Psoas muscle (tissue), 8 donors: Measurements from ENCODE around the gene DNPEP. TPM values are rescaled to one million over a fixed set of nuclear protein-coding genes. Genes with fewer than 3 reads are reported as not detected.
A peak's percentile ranks its signal among the peaks of the same experiment; 100 is the strongest.

ENCODE experiments used
- ATAC-seq, 4 donors: fragments of 200-7000 bp; cut with Tn5 transposase; one replicate each; pipeline ENCODE4 v1.9.1; 2020; ENCODE audit warnings: moderate library complexity in 3 of 4, mild to moderate bottlenecking in 2 of 4
- DNase-seq, 2 donors: peaks; one replicate each; pipeline ENCODE4 v3.0.0-alpha.2; 2020
- H3K27ac ChIP-seq: fragments of 200-600 bp; one replicate; pipeline ENCODE4 v1.8.0; 2022
- H3K27me3 ChIP-seq, 3 donors: fragments of 200-600 bp in 1 of 3; one replicate each; pipeline versions ENCODE4 v1.6.1 to v1.8.0; 2013 to 2022; ENCODE audit warnings: low read length in 2 of 3, mild to moderate bottlenecking in 2 of 3, moderate library complexity in 1 of 3; ENCODE audit not compliant: insufficient read depth in 3 of 3
- H3K36me3 ChIP-seq, 2 donors: fragments of 200-600 bp in 1 of 2; one replicate each; pipeline versions ENCODE4 v1.6.1 to v1.8.0; 2013 to 2022; ENCODE audit warnings: low read depth in 1 of 2, mild to moderate bottlenecking in 1 of 2, moderate library complexity in 1 of 2; ENCODE audit not compliant: insufficient read depth in 1 of 2
- H3K4me1 ChIP-seq: fragments of 200-600 bp; one replicate; pipeline ENCODE4 v1.8.0; 2022
- H3K4me3 ChIP-seq: fragments of 200-600 bp; one replicate; pipeline ENCODE4 v1.8.0; 2022; ENCODE audit warnings: mild to moderate bottlenecking
- H3K9me3 ChIP-seq: fragments of 200-600 bp; one replicate; pipeline ENCODE4 v1.8.0; 2022
- CTCF ChIP-seq: fragments of 200-600 bp; IDR thresholded peaks from one replicate; pipeline ENCODE4 v1.8.0; 2022; ENCODE audit warnings: antibody characterized with exemption
- WGBS, 3 donors: extraction: QIAGEN DNeasy Blood & Tissue Kit; methylation state at CpG; one replicate each; pipeline versions ENCODE4 v1.1.6 to v1.1.7; 2013; 5-methylcytosine and 5-hydroxymethylcytosine counted together
- intact Hi-C, 2 donors: fragments of 100-400 bp; cut with DNase I; formaldehyde crosslinking; loops; one replicate each; pipeline versions ENCODE4 v1.11.0 to v1.14.2; 2022
- polyA plus RNA-seq, 3 donors: library from polyadenylated mRNA; stranded (reverse); fragments of 200-250 nt; gene quantifications; one replicate each; pipeline ENCODE4 v1.2.3, GENCODE V29; 2013
- total RNA-seq, 4 donors: library from RNA; stranded (reverse); fragmentation: NEBNext Ultra II Directional in 2 of 4; extraction: Animal tissue kit (Norgen Biotek cat#: 25700) in 2 of 4; gene quantifications; one replicate each; pipeline versions ENCODE4 v1.2.1 to v1.2.4, GENCODE V29; 2021 to 2023
- donor health status: healthy with polysubstance abuse.
- donor health status: DM: no; HTN: no; CAD: no; lungs with moderate emphysema.
- donor health status: Bipolar disorder and iron deficiency.
- donor health status: healthy.
- donor health status: DM: yes; HTN: yes; CAD: no.
- donor health status: DM: no; HTN: no; CAD: no.
- donor health status: DM: no; HTN: no; CAD: no.
- donor health status: DM: yes; HTN: yes; CAD: no.

Gene DNPEP
- total and polyA plus RNA-seq, 7 donors = 46.7 to 93.1 (median 65.4) TPM

GRCh38 chr2:219406861-219407230, 19.1 kb upstream of the DNPEP start:
- ATAC-seq = peak; percentile 65 to 68 (median 68)
- Histone ChIP-seq H3K4me3 (no peak overlapping the region), H3K9me3 (no peaks in the 10 kb centered on the region), H3K27me3 (no peaks in the 10 kb centered on the region), H3K36me3 (no peaks in the 10 kb centered on the region), H3K4me1 (peaks cover 55% of the 10 kb centered on the region), H3K27ac (peak overlapping the region; percentile 98)
- WGBS, 3 donors = 35 to 41% (median 35%) methylated on average over 3 of the region's 3 CpGs
- peak; percentile 74 to 93 for DNase-seq
- intact Hi-C loops = no loop called here
- no peak for TF ChIP-seq CTCF

- intact Hi-C loops = loop anchor here (2.0 kb wide), 2 partner anchors 13 to 29 kb away; partner anchors contain the start of genes DES (in 1 of the 2) and SPEG (in 1 of the 2)
Observed at GRCh38 chr2:219405958-219406860, 18.5 kb upstream of the DNPEP start.

GRCh38 chr2:219405451-219405850, 17.7 kb upstream of the DNPEP start:
- no peaks in the 10 kb centered on the region for H3K9me3 ChIP-seq
- peak; percentile 75 to 90 for DNase-seq
- intact Hi-C loops = loop anchor here (2.0 kb wide), 2 partner anchors 13 to 29 kb away; partner anchors contain the start of genes DES (in 1 of the 2) and SPEG (in 1 of the 2)
- 25 to 35% (median 29%) methylated on average over 9 of the region's 9 CpGs for WGBS, 3 donors
- ATAC-seq = peak; percentile 68 to 71 (median 69)
- TF ChIP-seq CTCF = peak; percentile 42
- peak overlapping the region; percentile 56 for H3K4me3 ChIP-seq
- H3K27ac ChIP-seq = peak overlapping the region; percentile 98
- no peaks in the 10 kb centered on the region for H3K27me3 ChIP-seq
- H3K36me3 ChIP-seq = no peaks in the 10 kb centered on the region
- H3K4me1 ChIP-seq = peaks cover 65% of the 10 kb centered on the region

More at GRCh38 chr2:219405958-219406860, 18.5 kb upstream of the DNPEP start:
- peaks cover 57% of the 10 kb centered on the region for H3K4me1 ChIP-seq
- peak overlapping the region; percentile 56 for H3K4me3 ChIP-seq
- ATAC-seq (peak; percentile 10 to 28 (median 21)), DNase-seq (no peak)
- no peaks in the 10 kb centered on the region for H3K27me3 ChIP-seq
- H3K36me3 ChIP-seq = no peaks in the 10 kb centered on the region
- 49 to 69% (median 52%) methylated on average over 7 of the region's 7 CpGs for WGBS, 3 donors
- TF ChIP-seq CTCF = no peak
- peak overlapping the region; percentile 98 for H3K27ac ChIP-seq
- no peaks in the 10 kb centered on the region for H3K9me3 ChIP-seq

- no peak for TF ChIP-seq CTCF
- peak; percentile 86 to 95 for DNase-seq
- H3K9me3 ChIP-seq = no peaks in the 10 kb centered on the region
- no peaks in the 10 kb centered on the region for H3K27me3 ChIP-seq
- peaks cover 70% of the 10 kb centered on the region for H3K4me1 ChIP-seq
- 17 to 48% (median 28%) methylated on average over 5 to 7 of the region's 7 CpGs for WGBS, 3 donors
- H3K36me3 ChIP-seq = no peaks in the 10 kb centered on the region
- H3K27ac ChIP-seq = peak overlapping the region; percentile 98
- peak; percentile 80 to 84 (median 82) for ATAC-seq
- peak overlapping the region; percentile 56 for H3K4me3 ChIP-seq
- intact Hi-C loops = loop anchor here (2.0 to 5.0 kb wide), 4 partner anchors 14 to 127 kb away; partner anchors contain the start of genes DES (in 1 of the 2) and SPEG (in 1 of the 2)
Observed at GRCh38 chr2:219404954-219405353, 17.2 kb upstream of the DNPEP start.
